Cardiac septum (tissue), 1 donor: ENCODE data around the gene ZNF440. TPM values are rescaled to one million over a fixed set of nuclear protein-coding genes. Genes with fewer than 3 reads are reported as not detected.
"Not testable (repeated sequence)": the region's sequence is repeated elsewhere in the genome, so short reads cannot be mapped to it uniquely, and the experiment has no call there.

Experiments
- DNase-seq: peaks from one replicate; pipeline ENCODE4 v3.0.0-alpha.2; 2020; ENCODE audit warnings: low spot score
- intact Hi-C: fragments of 100-400 bp; cut with DNase I; formaldehyde crosslinking; loops from one replicate; pipeline ENCODE4 v1.14.0; 2022
- total RNA-seq: library from RNA; stranded (reverse); fragmentation: NEBNext Ultra II Directional; extraction: Animal tissue kit (Norgen Biotek cat#: 25700); gene quantifications from one replicate; pipeline ENCODE4 v1.2.1, GENCODE V29; 2021
- donor health status: DM: no; HTN: no; CAD: no.

Gene ZNF440
- total RNA-seq, 1 donor from 2014 or later, result 5.4 TPM

DNA sequence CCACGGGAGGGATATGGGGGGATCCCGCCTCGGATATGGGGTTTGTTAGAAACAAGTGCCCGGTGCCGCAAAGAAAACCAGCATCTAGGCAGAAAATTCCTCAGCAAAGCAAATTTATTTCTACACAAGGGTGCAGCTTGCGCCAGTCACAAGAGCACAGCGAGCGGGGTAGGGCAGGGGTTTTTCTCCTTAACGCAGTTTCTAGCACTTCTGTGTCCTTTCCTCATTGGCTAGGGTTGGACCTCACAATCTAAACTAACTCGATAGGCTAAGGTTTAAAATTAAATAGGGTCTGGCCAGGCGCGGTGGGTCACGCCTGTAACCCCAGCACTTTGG is 595 bp downstream of the ZNF440 start:
- no peak for DNase-seq
- intact Hi-C loops, result loop anchor here (2.0 kb wide), 1 partner anchor 16 kb away; the partner anchor contains the start of gene ZNF491

DNA sequence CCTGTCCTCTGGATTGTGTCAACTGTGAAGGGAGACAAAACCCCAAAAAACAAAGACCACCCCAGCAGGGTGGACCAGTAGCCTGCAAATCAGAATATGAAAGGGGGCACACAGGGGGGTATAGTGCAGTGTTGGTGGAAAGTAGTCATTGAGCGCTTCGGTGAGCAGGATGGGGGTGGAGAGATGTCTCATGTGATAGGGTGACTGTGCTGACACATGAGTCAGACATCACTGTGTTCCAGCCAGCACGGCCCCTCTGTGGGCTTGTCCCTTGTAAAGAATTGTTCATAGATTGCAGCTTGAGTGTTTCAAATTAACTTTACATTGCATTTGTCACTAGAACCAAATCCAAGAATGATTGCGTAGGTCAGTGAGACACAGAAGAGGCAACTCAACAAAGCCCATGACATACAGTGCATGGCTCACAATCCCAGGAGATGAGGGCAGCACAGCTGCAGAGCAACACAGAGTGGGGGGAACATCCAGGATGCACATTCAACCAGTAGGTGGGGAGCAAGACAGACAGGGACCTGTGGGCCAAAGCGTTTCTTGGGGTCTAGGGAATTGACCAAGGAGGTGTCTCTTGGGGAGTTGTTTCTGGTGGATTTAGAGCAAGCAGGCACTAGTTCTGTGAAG is 7.5 kb downstream of the ZNF440 start:
- no peak for DNase-seq
- intact Hi-C loops, result no loop called here

DNA sequence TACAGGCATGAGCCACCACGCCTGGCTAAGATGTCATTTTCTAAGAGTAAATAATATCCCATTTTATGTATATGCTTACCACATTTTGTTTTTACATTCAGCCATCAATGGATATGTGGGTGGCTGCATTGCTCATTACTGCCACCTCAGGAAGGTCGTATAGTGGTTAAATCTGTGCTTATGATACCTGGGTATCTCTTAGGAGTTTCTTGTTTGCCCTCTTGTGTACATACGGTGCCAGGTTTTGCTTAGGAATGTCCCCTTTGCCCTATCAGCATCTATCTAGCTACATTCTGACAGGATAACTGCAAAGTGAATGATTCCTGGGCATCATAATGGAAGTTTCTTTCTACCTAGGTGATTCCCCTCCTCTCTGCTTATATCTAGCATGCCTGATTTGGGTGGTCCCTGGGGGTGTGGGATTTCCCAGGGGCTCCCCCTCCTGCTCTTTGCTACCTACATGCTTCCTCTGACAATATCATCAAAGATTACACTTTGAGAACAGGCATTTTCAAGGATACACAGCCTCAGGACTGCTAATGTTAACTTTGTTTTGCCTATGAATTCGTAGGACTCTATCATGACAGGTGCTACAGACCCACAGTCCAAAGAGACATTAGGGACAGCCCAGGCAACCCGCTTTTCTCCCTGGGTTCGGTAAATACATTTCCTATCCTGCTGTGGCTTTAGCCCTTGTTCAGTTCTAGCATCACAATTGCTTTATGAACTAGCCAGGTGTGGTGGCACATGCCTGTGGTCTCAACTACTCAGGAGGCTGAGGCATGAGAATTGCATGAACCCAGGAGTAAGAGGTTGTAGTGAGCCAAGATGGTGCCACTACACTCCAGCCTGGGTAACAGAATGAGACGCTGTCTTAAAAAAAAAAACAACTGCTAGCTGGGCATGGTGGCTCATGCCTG is 15.1 kb downstream of the ZNF440 start:
- DNase-seq, intact Hi-C loops: not testable (repeated sequence)

DNA sequence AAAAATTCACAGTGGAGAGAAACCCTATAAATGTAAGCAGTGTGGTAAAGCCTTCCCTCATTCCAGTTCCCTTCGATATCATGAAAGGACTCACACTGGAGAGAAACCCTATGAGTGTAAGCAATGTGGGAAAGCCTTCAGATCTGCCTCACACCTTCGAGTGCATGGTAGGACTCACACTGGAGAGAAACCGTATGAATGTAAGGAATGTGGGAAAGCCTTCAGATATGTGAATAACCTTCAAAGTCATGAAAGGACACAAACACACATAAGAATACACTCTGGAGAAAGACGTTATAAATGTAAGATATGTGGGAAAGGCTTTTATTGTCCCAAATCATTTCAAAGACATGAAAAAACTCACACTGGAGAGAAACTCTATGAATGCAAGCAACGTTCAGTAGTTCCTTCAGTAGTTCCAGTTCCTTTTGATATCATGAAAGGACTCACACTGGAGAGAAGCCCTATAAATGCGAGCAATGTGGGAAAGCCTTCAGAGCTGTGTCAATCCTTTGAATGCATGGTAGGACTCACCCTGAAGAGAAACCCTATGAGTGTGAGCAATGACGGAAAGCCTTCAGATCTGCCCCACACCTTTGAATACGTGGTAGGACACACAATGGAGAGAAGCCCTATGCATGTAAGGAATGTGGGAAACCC is 18.3 kb downstream of the ZNF440 start:
- intact Hi-C loops, result no loop called here
- DNase-seq, result no peak

DNA sequence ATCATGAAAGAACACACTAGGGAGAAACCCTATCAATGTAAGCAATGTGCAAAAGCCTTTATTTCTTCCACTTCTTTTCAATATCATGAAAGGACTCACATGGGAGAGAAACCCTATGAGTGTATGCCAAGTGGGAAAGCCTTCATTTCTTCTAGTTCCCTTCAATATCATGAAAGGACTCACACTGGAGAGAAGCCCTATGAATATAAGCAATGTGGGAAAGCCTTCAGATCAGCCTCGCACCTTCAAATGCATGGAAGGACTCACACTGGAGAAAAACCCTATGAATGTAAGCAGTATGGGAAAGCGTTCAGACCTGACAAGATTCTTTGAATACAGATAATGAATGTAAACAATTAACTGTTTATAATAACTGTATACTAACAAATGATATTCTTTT is 19.5 kb downstream of the ZNF440 start:
- DNase-seq, result no peak
- intact Hi-C loops, result no loop called here

DNA sequence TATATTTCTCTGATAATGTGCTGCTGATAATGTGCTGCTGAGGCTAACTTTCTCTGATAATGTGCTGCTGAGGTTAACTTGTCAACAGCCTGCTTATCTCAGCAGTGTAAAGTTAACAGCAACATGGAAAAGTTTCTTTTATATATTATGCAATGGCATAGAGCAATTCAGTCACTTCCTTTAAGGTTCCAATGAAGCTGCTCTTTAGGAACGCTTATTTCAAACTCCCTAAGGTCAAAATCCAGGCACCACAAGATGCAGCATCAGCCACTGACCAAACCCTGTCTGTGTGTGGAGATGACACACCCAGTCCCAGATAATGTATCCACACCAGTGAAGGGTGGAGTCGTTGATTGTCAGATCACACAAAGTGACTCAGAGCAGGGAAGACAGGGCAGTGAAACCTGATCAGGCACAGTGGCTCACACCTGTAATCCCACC is 21.6 kb downstream of the ZNF440 start:
- DNase-seq, intact Hi-C loops: not testable (repeated sequence)

DNA sequence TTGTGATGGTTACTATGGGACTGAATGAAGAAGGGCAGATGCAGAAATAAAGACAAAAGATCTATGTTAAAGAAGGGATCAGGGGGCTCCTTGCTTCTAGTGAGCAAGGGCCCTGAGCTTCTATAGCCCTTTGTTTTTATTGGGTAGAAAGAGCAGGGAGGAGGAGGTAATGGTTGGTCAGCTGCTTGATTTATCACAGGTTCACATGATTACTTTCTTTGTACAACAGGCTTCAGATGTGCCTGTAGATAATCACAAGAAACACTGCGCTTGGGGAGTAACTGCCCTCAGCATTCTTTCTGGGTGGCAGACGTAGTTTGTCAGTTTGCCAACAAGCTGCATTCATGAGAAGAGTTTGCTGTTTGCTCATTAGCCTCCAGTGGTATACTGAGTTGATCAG is 29.6 kb downstream of the ZNF440 start:
- intact Hi-C loops, result no loop called here
- no peak for DNase-seq

DNA sequence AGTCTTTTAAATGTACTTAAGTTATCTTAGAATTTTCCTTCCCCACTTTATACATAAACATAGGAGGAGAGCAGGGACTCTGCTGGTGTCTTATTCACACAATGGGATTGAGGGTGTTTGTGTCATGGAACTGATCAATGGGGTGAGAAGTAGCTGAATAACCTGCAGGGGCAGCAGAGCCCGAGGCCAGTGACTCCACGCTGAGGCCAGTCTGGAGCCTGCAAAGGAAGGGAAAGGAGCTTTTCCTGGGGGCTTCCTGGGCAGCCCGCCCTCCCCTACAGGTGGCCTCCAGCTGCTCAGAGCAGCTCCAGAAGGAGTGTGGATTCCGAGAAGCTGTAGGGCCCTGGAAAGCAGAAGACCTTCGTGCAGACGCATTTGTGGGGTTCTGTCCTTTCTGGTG is 33.5 kb downstream of the ZNF440 start:
- intact Hi-C loops, DNase-seq: not testable (repeated sequence)

DNA sequence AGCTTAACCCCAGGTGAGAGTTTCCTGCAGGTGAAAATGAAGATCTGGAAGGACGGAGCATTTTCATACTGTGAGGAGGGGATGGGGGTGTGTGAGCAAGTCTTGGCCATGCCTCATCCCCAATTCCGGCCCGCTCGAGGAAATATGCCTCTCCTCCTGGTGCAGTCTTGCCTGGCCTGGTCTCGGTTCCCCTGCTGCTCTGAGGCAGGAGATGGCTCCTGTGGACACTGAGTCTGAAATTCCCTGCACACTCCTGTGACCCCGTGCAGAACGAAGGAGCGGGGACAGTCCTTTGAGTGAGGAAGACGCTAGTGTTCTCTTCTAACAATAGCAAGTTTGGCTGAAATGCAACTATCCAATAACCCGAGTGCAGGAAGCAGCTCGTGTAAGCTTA is 34.1 kb downstream of the ZNF440 start:
- DNase-seq, result no peak
- intact Hi-C loops, result no loop called here

DNA sequence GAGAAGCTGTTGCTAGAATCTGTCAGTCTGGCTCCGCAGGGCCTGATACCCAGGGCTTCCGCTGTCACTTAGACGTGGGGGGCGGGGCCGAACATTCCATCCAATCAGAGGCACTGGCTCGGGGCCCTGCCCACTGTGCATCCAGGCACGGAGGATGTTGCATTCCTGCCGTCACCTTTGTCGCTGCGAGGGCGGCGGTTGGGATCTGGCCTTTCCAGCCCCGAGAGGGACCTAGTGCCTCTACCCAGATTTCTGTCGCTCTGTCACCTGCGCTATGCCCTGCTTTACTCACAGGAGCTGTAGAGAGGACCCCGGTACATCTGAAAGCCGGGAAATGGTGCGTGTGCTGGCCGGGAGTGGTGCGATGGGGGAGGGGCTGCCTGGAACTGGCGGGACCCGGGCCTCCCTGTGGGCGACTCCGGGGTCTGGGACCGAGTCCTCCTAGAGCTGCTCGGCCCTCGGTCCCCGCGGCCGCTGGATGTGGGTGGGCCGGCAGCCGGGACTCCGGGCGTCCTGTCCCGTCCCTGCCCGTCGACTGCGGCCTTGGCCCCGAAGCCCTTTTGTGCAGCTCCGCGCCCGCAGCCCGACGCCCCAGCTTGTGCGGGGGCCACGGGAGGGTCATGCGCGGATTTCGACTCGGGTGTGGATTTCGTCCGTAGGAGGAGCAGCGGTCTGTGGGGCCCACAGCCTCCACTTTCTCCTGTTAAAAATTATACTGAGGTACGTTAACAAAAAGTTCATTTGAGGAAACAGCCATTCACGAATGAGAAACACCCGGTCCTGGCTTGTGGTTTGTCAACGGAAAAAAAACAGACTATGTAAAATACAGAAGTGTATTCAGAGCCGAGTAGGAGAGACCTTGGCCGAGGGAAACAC is 34.8 kb downstream of the ZNF440 start, which contains the start of gene ZNF439:
Gene ZNF439, plus strand, starts transcription at position 133 of the 876 bp plus-strand sequence. Its CDS starts 142 bp downstream, at position 275.
- intact Hi-C loops, result no loop called here

DNA sequence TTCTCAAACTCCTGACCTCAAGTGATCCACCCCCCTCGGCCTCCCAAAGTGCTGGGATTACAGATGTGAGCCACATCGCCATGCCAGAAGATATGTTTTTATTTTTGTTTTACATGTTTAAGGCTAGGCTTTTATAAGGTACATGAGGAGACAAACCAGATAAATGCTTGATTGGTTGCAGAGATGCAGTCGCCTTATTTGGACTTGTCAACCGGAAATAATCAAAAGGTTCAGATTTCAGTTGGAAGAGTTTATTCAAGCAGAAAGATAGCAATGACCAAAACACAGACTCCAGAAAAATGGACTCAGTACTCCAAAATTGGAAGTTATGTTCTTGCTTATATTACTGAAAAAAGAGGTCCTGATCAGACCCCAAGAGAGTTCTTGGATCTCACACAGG is 36.2 kb downstream of the ZNF440 start:
- intact Hi-C loops, DNase-seq: not testable (repeated sequence)

More for the DNA sequence above, 34.8 kb downstream of the ZNF440 start, which contains the start of gene ZNF439:
- peak; percentile 96 for DNase-seq

DNA sequence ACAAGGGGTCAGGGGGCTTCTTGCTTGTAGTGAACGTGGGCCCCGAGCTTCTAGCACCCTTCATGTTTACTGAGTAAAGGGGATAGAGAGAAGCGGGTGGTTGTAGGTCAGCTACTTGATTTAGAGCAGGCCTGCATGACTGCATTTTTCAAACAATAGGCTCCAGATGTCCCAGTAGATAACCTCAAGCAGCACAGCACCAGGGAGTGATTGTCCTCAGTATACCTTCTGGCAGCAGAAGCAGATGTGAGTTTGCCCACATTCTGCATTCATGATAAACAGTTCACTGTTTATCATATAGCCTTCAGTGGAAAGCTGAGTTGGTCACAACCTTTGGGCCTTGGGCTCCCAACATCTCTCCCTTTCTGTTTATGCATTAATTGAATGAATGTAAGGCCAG is 39.3 kb downstream of the ZNF440 start:
- intact Hi-C loops, result no loop called here
- DNase-seq, result no peak

DNA sequence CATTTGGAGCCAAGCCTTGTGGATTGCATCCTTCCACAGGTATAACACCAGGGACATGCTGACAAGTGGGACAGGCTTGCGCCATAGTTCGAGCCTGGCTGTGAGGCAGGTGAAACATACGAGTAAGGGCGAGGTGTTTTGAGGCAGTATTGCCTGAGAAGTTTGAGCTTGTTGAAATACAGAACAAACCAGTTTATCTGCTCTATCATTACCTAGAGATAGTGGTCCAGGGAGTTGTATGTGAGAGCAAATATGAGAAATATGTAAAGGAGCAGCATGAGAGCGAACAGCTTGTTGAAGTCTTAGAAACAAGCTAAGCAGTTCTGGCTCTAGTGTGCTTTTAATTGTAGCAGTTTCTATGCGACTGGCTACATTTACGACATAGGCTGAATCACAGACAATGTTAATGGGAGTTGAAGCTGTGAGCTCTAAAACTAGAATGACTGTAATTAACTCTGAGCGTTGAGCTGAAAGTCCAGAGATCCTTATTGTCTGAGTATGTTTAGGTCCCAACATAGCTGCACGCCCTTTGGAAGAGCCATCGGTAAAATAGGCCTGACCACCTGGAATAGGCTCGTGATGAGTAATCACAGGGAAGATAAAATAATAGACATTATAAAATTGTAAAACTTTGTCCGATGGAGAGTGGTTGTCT is 42.6 kb downstream of the ZNF440 start:
- intact Hi-C loops, result no loop called here
- no peak for DNase-seq

DNA sequence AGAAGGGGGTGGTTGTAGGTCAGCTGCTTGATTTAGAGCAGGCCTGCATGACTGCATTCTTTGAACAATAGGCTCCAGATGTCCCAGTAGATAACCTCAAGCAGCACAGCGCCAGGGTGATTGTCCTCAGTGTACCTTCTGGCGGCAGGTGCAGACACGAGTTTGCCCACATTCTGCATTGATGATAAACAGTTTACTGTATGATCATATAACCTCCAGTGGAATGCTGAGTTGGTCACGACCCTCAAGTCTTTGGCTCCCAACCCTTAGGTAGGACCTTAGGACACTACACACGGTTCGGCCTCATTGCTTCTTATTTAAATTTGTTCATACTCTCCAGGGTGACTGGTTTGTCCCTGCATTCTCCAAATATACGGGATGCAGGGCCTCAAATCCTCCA is 46.6 kb downstream of the ZNF440 start:
- intact Hi-C loops, result no loop called here

DNA sequence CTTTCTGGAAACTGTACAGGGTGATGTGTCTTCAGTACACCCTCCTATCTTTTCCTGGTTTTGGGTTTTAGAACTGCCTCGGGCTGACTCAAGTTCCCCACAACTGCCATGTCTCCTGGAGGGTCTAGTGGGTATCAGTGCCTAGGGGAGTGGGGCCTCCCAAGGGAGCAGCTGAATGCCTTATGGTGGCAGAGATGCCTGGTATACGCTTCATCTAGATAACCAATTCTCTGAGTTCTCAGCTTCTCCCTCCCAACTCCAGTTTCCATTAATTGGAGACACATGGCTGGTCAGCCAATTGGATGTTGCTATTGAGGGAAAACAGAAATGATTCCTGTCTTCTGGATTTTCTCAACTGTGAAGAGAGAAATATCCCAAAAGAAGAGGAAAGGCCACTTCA is 47.2 kb downstream of the ZNF440 start:
- intact Hi-C loops, result no loop called here
- no peak for DNase-seq

More for the DNA sequence above, 46.6 kb downstream of the ZNF440 start:
- DNase-seq, result no peak

DNA sequence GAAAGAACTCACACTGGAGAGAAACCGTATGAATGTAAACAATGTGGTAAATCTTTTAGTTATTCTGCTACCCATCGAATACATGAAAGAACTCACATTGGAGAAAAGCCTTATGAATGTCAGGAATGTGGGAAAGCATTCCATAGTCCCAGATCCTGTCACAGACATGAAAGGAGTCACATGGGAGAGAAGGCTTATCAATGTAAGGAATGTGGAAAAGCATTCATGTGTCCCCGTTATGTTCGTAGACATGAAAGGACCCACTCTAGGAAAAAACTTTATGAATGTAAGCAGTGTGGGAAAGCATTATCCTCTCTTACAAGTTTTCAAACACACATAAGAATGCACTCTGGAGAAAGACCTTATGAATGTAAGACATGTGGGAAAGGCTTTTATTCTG is 53.7 kb downstream of the ZNF440 start:
- DNase-seq, intact Hi-C loops: not testable (repeated sequence)

DNA sequence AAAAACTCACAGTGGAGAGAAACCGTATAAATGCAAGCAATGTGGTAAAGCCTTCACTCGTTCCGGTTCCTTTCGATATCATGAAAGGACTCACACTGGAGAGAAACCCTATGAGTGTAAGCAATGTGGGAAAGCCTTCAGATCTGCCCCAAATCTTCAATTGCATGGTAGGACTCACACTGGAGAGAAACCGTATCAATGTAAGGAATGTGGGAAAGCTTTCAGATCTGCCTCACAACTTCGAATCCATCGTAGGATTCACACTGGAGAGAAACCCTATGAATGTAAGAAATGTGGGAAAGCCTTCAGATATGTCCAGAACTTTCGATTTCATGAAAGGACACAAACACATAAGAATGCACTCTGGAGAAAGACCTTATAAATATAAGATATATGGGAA is 54.1 kb downstream of the ZNF440 start:
- intact Hi-C loops, result no loop called here
- DNase-seq, result no peak

DNA sequence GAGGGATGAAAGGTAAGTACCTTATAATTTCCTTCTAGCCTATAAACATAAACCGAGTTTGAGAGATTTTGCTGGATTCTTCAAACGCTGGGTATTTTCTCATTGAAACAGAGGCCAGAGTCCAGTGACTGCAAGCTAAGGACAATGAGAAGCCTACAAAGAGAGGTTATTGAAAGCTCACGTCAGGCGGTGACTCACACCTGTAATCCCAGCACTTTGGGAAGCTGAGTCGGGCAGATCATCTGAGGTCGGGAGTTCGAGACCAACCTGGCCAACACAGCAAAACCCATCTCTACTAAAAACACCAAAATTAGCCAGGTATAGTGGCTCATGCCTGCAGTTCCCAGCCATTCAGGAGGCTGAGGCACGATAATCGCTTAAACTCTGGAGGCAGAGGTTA is 58.6 kb downstream of the ZNF440 start:
- intact Hi-C loops, result no loop called here
- DNase-seq, result no peak

DNA sequence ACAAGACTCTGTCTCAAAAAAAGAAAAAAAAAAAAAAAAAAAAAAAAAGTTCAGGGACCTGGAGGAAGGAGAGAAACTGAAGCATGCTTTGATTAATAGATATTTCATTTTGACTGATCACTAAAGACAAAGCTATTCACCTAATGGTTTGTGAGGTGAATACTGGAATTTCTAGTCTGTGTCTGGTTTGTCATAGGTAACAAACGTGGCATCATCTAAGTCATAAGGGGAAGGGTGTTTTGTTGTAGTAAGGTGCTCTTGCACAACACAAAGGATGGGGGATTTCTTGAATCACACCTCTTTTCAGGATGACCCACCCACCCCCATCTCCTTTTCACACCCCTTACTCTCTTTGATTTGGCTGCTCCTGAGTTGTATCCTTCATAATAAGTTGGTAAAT is 59.7 kb downstream of the ZNF440 start:
- DNase-seq, result no peak
- intact Hi-C loops, result no loop called here
